T-helper 2 cell (primary cell): ENCODE results near the gene SMCO2.
"Not testable (repeated sequence)": the region's sequence is repeated elsewhere in the genome, so short reads cannot be mapped to it uniquely, and the experiment has no call there.

Source experiments
- DNase-seq, 5 experiments: peaks; one replicate each; pipeline versions ENCODE4 v3.0.0 to v3.0.0-alpha.2; 2012 to 2022

SMCO2 gene

GRCh38 chr12:27530157-27530922, 83.8 kb downstream of the SMCO2 start:
- no peak for DNase-seq

GRCh38 chr12:27531896-27532295, 85.4 kb downstream of the SMCO2 start:
- no peak for DNase-seq

- peak in 2 of 5 experiments; percentile 37 to 76 for DNase-seq
These were observed 87.7 kb downstream of the SMCO2 start for GRCh38 chr12:27534060-27534764.

- DNase-seq = peak in 1 of 5 experiments; percentile 70
These were observed 88.2 kb downstream of the SMCO2 start for GRCh38 chr12:27534765-27535161.

GRCh38 chr12:27535318-27535717, 88.8 kb downstream of the SMCO2 start:
- DNase-seq = no peak

- DNase-seq = no peak
These were observed 91.5 kb downstream of the SMCO2 start for GRCh38 chr12:27537855-27538675.

GRCh38 chr12:27539191-27539631, 92.7 kb downstream of the SMCO2 start:
- no peak for DNase-seq

- no peak for DNase-seq
These were observed 94.6 kb downstream of the SMCO2 start for GRCh38 chr12:27541031-27541719.

- no peak for DNase-seq
These were observed 96.1 kb downstream of the SMCO2 start for GRCh38 chr12:27542628-27543027.

GRCh38 chr12:27544858-27545257, 98.3 kb downstream of the SMCO2 start:
- DNase-seq = not testable (repeated sequence)

GRCh38 chr12:27545665-27546064, 99.1 kb downstream of the SMCO2 start:
- DNase-seq = no peak

GRCh38 chr12:27547592-27547991, 101.1 kb downstream of the SMCO2 start:
- no peak for DNase-seq

- DNase-seq = no peak
These were observed 102.0 kb downstream of the SMCO2 start for GRCh38 chr12:27548301-27549199.

- no peak for DNase-seq
These were observed 102.8 kb downstream of the SMCO2 start for GRCh38 chr12:27549236-27549800.

- no peak for DNase-seq
These were observed 103.5 kb downstream of the SMCO2 start for GRCh38 chr12:27549801-27550652.

- DNase-seq = no peak
These were observed 104.1 kb downstream of the SMCO2 start for GRCh38 chr12:27550653-27550975.

GRCh38 chr12:27551172-27551840, 104.8 kb downstream of the SMCO2 start:
- no peak for DNase-seq
